ENCODE results near the gene OSGIN1.

Gene OSGIN1

DNA sequence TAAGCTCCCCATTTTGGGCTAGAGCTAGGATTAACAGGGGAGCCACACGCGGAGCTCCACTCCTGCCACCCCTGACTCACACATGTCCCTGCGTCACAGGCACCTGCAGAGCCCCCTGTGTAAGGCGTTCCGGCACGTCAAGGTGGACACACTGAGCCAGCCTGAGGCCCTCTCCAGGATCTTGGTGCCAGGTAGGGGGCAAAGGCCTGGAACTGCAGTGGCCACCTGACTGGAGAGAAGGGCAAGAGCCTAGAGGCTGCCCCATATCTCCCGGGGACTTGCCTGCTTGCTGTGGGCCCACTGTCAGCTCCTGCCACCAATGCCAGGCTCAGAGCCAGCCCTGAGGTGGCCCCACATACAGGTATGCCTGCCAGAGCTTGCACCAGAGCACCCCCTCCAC, 48.7 kb downstream of the OSGIN1 start:
- H3K27ac ChIP-seq (ENCODE audit: extremely low read depth, low read depth, low read length), result no peak overlapping the region
- no peaks in the 10 kb centered on the region for H3K9me3 ChIP-seq (ENCODE audit: control insufficient read depth, insufficient read depth, low read depth, low read length)
- ChIA-PET POLR2A (no interaction called here), CTCF (interaction anchor here (0.6 kb wide), 1 partner anchor 12 kb away, joined by 5 read pairs; no protein-coding TSS in a partner anchor)
- no peak overlapping the region for H3K4me3 ChIP-seq (ENCODE audit: low read depth, low read length)
- TF ChIP-seq KLF9 (tag by site-specific recombination; IDR thresholded peaks at IDR 0.05; ENCODE audit: low read depth) (no peak), ZNF561 (tag by site-specific recombination; IDR thresholded peaks at IDR 0.05; ENCODE audit: borderline replicate concordance) (no peak), ZFP69B (tag by site-specific recombination; IDR thresholded peaks at IDR 0.05) (no peak), ZNF138 (tag by site-specific recombination; IDR thresholded peaks at IDR 0.05; ENCODE audit: borderline replicate concordance) (no peak), ZNF266 (tag by site-specific recombination; IDR thresholded peaks at IDR 0.05; ENCODE audit: low read depth) (no peak), ZFP37 (tag by site-specific recombination; IDR thresholded peaks at IDR 0.05) (no peak), ZBTB6 (tag by site-specific recombination; IDR thresholded peaks at IDR 0.05) (no peak), ZBTB8A (tag by site-specific recombination; IDR thresholded peaks at IDR 0.05) (no peak), ZSCAN18 (tag by site-specific recombination; IDR thresholded peaks at IDR 0.05) (no peak), ZNF416 (tag by site-specific recombination; IDR thresholded peaks at IDR 0.05) (no peak), ZNF202 (tag by site-specific recombination; IDR thresholded peaks at IDR 0.05; ENCODE audit: borderline replicate concordance) (no peak), ZNF623 (tag by site-specific recombination; IDR thresholded peaks at IDR 0.05) (no peak), ZNF707 (tag by site-specific recombination; IDR thresholded peaks at IDR 0.05) (no peak), ZEB2 (tag by site-specific recombination; IDR thresholded peaks at IDR 0.05) (no peak)
- TF ChIP-seq, protein P1, sequence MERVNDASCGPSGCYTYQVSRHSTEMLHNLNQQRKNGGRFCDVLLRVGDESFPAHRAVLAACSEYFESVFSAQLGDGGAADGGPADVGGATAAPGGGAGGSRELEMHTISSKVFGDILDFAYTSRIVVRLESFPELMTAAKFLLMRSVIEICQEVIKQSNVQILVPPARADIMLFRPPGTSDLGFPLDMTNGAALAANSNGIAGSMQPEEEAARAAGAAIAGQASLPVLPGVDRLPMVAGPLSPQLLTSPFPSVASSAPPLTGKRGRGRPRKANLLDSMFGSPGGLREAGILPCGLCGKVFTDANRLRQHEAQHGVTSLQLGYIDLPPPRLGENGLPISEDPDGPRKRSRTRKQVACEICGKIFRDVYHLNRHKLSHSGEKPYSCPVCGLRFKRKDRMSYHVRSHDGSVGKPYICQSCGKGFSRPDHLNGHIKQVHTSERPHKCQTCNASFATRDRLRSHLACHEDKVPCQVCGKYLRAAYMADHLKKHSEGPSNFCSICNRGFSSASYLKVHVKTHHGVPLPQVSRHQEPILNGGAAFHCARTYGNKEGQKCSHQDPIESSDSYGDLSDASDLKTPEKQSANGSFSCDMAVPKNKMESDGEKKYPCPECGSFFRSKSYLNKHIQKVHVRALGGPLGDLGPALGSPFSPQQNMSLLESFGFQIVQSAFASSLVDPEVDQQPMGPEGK (tag by site-specific recombination; IDR thresholded peaks at IDR 0.05), result no peak
- H3K4me1 ChIP-seq (ENCODE audit: control insufficient read depth, insufficient read depth, low read length), result no peaks in the 10 kb centered on the region
- H3K36me3 ChIP-seq (ENCODE audit: control insufficient read depth in 2 of 2, insufficient read depth in 1 of 2, low read length in 2 of 2), result no peaks in the 10 kb centered on the region

DNA sequence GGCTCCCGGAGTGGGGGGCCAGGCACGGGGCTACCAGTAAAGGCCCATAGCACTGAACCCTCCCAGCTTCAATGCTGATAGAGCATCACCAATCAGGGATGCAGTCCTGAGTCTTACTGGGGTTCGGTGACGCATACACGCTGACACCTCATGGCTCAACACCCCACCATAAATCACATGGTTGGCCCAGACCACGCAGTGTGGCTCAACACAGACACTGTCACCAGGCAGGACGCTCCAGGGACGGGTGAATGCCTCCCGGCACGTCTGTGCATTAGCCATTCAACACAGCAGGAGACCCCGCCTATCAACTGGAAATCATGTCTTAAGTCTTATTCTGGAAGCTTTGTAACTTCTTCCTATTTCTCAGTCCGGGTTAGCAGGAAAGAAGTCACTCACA, 50.0 kb downstream of the OSGIN1 start:
- ChIA-PET CTCF (interaction anchor here (1.8 kb wide), 1 partner anchor 60 kb away, joined by 4 read pairs; no protein-coding TSS in a partner anchor), POLR2A (no interaction called here)
- Histone ChIP-seq H3K36me3 (ENCODE audit: control insufficient read depth in 2 of 2, insufficient read depth in 1 of 2, low read length in 2 of 2) (no peaks in the 10 kb centered on the region), H3K9me3 (ENCODE audit: control insufficient read depth, insufficient read depth, low read depth, low read length) (no peaks in the 10 kb centered on the region), H3K4me1 (ENCODE audit: control insufficient read depth, insufficient read depth, low read length) (no peaks in the 10 kb centered on the region), H3K4me3 (ENCODE audit: low read depth, low read length) (no peak overlapping the region), H3K27ac (ENCODE audit: extremely low read depth, low read depth, low read length) (no peak overlapping the region)
- TF ChIP-seq ZIC2 (tag by site-specific recombination; IDR thresholded peaks at IDR 0.05) (no peak), CTCF (tag by site-specific recombination; IDR thresholded peaks at IDR 0.05) (no peak), ZSCAN18 (tag by site-specific recombination; IDR thresholded peaks at IDR 0.05) (no peak), ZNF184 (tag by site-specific recombination; IDR thresholded peaks at IDR 0.05) (no peak), ZBTB1 (tag by site-specific recombination; IDR thresholded peaks at IDR 0.05) (no peak), ZNF426 (tag by site-specific recombination; IDR thresholded peaks at IDR 0.05) (no peak), ZNF660 (tag by site-specific recombination; IDR thresholded peaks at IDR 0.05) (no peak), ZNF416 (tag by site-specific recombination; IDR thresholded peaks at IDR 0.05) (no peak), ZNF76 (tag by site-specific recombination; IDR thresholded peaks at IDR 0.05; ENCODE audit: borderline replicate concordance, low read depth) (no peak), ZNF175 (tag by site-specific recombination; IDR thresholded peaks at IDR 0.05) (no peak), ZSCAN4 (tag by site-specific recombination; IDR thresholded peaks at IDR 0.05) (no peak)
